GM13977 (cell line): ENCODE data around the gene VPS26B.

ENCODE experiments used
- DNase-seq: peaks from one replicate; pipeline ENCODE4 v3.0.0; 2012; ENCODE audit warnings: low spot score
- in situ Hi-C: fragments of 300-500 bp; cut with MboI; formaldehyde crosslinking; loops from one replicate; pipeline ENCODE4 v1.12.0; 2022; ENCODE audit warnings: low sequenced_read_pairs, low pct_unique_long_range_greater_than_20kb, mixed read lengths, inconsistent platforms; ENCODE audit not compliant: unreplicated experiment
- TF ChIP-seq, protein P1 (sequence below): IDR thresholded peaks from 2 replicates; pipeline ENCODE4 v1.5.1; 2012; ENCODE audit warnings: mild to moderate bottlenecking, control low read depth; ENCODE audit not compliant: insufficient read depth; ENCODE audit errors: extremely low read depth, missing control alignments

Gene VPS26B

GRCh38 chr11:134230339-134230738, 5.9 kb downstream of the VPS26B start:
- DNase-seq, result no peak
- TF ChIP-seq, protein P1, sequence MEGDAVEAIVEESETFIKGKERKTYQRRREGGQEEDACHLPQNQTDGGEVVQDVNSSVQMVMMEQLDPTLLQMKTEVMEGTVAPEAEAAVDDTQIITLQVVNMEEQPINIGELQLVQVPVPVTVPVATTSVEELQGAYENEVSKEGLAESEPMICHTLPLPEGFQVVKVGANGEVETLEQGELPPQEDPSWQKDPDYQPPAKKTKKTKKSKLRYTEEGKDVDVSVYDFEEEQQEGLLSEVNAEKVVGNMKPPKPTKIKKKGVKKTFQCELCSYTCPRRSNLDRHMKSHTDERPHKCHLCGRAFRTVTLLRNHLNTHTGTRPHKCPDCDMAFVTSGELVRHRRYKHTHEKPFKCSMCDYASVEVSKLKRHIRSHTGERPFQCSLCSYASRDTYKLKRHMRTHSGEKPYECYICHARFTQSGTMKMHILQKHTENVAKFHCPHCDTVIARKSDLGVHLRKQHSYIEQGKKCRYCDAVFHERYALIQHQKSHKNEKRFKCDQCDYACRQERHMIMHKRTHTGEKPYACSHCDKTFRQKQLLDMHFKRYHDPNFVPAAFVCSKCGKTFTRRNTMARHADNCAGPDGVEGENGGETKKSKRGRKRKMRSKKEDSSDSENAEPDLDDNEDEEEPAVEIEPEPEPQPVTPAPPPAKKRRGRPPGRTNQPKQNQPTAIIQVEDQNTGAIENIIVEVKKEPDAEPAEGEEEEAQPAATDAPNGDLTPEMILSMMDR, result no peak
- in situ Hi-C loops, result no loop called here

DNA sequence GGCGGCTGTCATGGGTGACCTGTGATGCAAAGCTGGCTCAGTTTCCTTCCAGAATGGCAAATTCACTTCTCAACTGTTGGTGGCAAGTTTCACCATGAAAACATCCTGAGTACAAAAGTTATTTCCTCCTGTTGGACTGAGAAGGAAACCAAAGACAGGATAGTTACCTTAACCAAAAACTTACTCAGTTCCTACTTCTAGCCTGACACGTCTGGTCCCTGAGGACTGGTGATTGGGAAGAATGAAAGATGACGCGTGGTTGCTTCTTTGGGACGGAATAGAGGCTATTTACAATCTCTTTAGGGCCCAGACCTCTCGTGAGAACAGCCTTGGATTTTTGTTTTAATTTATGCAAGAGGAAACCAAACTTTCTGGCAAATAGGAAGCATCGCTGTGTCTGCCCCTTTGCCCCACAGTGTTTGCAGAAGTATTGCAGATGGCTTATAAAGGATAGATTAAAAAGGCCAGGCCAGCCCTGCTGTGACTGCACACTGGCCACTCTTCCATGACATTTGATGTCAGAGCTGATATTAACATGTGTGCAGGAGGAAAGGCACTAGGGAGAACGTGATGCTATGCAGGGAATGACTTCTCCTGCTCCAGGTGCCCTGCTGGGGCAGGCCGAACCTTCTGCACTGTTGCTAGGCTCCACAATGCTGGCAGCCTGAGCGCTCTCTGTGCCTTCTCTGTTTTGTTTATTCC, 7.6 kb downstream of the VPS26B start:
- in situ Hi-C loops, result no loop called here
- no peak for DNase-seq
- TF ChIP-seq, protein P1, result no peak

GRCh38 chr11:134233729-134234179, 9.3 kb downstream of the VPS26B start:
- DNase-seq, result no peak
- TF ChIP-seq, protein P1, result no peak
- in situ Hi-C loops, result no loop called here

DNA sequence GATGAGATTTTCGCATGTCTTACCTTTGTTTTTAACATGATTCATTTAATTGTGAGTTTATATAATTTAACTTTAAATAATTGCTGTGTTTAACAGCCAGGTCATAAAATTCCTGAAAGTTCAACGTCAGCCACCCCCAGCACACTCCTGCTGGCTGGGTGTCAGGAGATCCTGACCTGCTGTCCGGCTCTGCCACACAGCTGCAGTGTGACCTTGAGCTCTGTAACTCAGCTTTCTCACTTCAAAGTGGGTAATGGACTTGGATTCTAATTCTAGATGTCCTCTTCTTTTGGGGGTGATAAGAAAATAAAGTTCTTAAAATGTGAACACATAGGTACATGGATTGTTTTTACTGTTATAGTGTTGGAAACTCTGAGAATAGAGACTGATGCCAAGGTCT, 10.9 kb downstream of the VPS26B start:
- in situ Hi-C loops, result no loop called here
- TF ChIP-seq, protein P1, result no peak
- DNase-seq, result no peak

DNA sequence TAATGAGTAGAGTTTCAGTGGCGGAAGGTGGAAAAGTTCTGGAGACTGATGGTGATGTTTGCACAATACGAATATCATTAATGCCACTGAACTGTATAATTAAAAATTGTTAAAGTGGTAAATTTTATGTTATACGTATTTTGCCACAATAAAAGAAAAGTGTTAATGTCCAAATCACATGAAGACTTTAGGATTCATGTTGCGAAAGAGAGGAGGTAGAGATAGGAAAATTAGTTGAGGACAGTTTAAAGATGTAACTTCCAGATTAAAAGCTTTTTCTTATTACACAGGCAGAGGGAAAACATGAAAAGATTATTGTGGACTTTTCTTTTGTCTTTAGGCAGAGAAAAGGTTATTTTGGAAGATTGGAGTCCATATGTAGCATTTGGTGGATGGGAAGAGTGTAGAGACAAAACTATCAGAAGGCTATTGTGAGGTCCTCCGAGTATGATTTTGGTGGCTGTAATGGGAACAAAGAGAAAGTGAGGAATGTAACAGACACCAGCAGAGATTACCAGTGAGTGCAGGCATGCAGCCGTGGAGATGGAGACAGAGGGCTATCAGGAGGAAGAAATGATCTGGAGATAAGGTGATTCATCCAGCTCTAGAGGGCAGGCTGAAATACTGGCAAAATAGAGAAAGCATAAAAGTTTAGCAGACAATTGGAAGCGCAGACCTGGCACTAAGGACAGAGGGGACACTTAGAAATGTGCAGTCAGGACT, 12.5 kb downstream of the VPS26B start:
- in situ Hi-C loops, result no loop called here
- DNase-seq, result no peak
- TF ChIP-seq, protein P1, result no peak

GRCh38 chr11:134237557-134237922, 13.1 kb downstream of the VPS26B start:
- TF ChIP-seq, protein P1, result no peak
- no peak for DNase-seq
- in situ Hi-C loops, result no loop called here
